ENCODE data around the gene FNDC3B.

Gene FNDC3B

DNA sequence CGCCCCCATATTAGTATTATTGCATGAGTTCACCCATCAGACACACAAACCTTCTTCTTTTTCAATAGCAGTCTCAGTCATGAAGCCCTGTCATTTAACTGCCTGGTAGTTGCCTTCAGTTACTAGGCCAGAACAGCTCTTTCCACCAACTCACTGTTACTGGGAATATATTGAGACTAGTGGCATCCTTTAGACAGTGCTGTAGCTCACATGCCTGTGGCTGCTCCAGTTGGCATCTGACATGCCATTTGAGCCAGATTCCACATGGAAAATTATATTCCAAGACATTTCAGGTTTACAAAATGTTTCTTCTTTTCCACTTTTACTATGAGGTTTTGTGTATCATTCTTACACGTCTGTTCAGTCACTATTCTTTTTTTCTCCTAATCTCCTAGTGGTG is 262.8 kb downstream of the FNDC3B start:
- TF ChIP-seq TAF1 (IDR thresholded peaks at IDR 0.05; ENCODE audit: borderline replicate concordance, insufficient read depth, low read length) (no peak), POLR2AphosphoS5 (IDR thresholded peaks at IDR 0.05; ENCODE audit: low read depth, low read length) (no peak), FOXP2 (optimal IDR thresholded peaks at IDR 0.05; ENCODE audit: borderline replicate concordance, extremely low read depth, extremely low read length, insufficient read depth) (no peak), SIN3A (IDR thresholded peaks at IDR 0.05; ENCODE audit: borderline replicate concordance, insufficient read depth, low read length) (no peak)
- TF ChIP-seq, protein P1, sequence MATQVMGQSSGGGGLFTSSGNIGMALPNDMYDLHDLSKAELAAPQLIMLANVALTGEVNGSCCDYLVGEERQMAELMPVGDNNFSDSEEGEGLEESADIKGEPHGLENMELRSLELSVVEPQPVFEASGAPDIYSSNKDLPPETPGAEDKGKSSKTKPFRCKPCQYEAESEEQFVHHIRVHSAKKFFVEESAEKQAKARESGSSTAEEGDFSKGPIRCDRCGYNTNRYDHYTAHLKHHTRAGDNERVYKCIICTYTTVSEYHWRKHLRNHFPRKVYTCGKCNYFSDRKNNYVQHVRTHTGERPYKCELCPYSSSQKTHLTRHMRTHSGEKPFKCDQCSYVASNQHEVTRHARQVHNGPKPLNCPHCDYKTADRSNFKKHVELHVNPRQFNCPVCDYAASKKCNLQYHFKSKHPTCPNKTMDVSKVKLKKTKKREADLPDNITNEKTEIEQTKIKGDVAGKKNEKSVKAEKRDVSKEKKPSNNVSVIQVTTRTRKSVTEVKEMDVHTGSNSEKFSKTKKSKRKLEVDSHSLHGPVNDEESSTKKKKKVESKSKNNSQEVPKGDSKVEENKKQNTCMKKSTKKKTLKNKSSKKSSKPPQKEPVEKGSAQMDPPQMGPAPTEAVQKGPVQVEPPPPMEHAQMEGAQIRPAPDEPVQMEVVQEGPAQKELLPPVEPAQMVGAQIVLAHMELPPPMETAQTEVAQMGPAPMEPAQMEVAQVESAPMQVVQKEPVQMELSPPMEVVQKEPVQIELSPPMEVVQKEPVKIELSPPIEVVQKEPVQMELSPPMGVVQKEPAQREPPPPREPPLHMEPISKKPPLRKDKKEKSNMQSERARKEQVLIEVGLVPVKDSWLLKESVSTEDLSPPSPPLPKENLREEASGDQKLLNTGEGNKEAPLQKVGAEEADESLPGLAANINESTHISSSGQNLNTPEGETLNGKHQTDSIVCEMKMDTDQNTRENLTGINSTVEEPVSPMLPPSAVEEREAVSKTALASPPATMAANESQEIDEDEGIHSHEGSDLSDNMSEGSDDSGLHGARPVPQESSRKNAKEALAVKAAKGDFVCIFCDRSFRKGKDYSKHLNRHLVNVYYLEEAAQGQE (IDR thresholded peaks at IDR 0.05; ENCODE audit: insufficient read depth in 1 of 2, low read depth in 2 of 2, low read length in 2 of 2), result no peak

DNA sequence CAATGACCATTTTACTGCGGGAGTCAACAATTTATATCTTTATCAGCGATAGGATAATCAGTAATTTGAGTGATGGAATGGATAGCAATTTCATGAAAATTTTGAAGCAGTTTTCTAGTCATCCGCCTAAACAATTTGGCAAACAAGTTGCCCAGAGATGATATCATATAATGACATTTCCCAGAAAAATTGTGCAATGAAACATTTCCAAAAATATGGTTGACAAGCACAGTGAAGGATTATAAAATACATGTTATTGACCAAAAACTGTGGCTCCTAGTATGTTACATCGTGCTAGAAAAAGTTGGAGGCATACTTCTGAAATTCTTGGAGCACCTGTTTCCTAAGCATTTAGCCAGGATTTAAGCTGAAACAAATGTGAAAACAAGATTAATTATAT is 263.8 kb downstream of the FNDC3B start:
- TF ChIP-seq SIN3A (IDR thresholded peaks at IDR 0.05; ENCODE audit: borderline replicate concordance, insufficient read depth, low read length) (no peak), TAF1 (IDR thresholded peaks at IDR 0.05; ENCODE audit: borderline replicate concordance, insufficient read depth, low read length) (no peak), FOXP2 (optimal IDR thresholded peaks at IDR 0.05; ENCODE audit: borderline replicate concordance, extremely low read depth, extremely low read length, insufficient read depth) (no peak), POLR2AphosphoS5 (IDR thresholded peaks at IDR 0.05; ENCODE audit: low read depth, low read length) (no peak)
- TF ChIP-seq, protein P1 (IDR thresholded peaks at IDR 0.05; ENCODE audit: insufficient read depth in 1 of 2, low read depth in 2 of 2, low read length in 2 of 2), result no peak

DNA sequence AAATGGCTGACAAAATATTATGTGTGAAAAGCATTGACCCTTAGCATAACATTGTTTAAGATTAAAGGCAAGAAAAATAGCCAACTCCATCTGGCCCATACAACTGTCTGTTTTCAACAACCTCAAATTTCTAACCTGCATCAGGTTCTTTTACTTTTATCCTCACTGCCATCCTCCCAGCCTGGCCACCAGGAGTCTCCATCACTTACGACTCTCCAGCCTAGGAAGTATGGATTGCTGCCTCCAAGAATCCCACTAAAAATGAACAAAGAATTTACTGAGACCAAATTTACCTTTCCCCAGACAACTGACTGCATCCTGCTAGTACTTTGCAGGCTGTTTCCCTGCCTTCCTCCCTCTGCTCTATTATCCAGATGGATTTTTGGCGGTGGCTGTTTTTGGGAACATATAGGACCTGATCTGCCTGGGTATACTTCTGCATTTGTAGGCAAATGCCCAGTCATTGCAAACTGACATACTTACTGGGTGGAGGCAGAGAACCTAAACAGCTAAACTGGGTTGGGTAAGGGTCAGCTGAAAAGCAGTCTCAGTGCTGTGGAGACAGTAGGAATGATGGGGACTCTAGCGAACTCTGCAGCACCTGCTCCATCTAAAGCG is 264.7 kb downstream of the FNDC3B start:
- TF ChIP-seq POLR2AphosphoS5 (IDR thresholded peaks at IDR 0.05; ENCODE audit: low read depth, low read length) (no peak), SIN3A (IDR thresholded peaks at IDR 0.05; ENCODE audit: borderline replicate concordance, insufficient read depth, low read length) (no peak), FOXP2 (optimal IDR thresholded peaks at IDR 0.05; ENCODE audit: borderline replicate concordance, extremely low read depth, extremely low read length, insufficient read depth) (no peak), TAF1 (IDR thresholded peaks at IDR 0.05; ENCODE audit: borderline replicate concordance, insufficient read depth, low read length) (no peak)
- TF ChIP-seq, protein P1 (IDR thresholded peaks at IDR 0.05; ENCODE audit: insufficient read depth in 1 of 2, low read depth in 2 of 2, low read length in 2 of 2), result no peak

DNA sequence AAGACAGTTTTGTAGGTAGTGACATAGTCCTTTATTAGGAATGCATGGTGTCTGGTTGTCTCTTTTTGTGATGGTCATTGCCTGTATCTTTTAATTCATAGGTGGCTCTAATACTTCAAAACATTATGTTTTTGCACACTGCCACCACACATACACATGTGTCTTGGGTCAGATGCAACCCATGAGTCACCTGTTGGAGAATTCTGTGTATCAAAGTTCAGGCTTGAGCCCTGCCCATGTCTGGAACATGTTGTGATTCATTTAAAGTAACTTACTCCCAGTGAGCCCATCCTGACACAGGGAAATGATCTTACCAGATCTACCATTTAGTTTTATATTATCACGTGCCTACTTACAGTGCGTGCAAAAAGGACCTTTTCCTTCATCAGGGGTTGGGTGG is 266.2 kb downstream of the FNDC3B start:
- TF ChIP-seq SIN3A (IDR thresholded peaks at IDR 0.05; ENCODE audit: borderline replicate concordance, insufficient read depth, low read length), result no peak
- TF ChIP-seq FOXP2 (optimal IDR thresholded peaks at IDR 0.05; ENCODE audit: borderline replicate concordance, extremely low read depth, extremely low read length, insufficient read depth), result no peak
- TF ChIP-seq POLR2AphosphoS5 (IDR thresholded peaks at IDR 0.05; ENCODE audit: low read depth, low read length), result no peak
- no peak for TF ChIP-seq TAF1 (IDR thresholded peaks at IDR 0.05; ENCODE audit: borderline replicate concordance, insufficient read depth, low read length)
- TF ChIP-seq, protein P1 (IDR thresholded peaks at IDR 0.05; ENCODE audit: insufficient read depth in 1 of 2, low read depth in 2 of 2, low read length in 2 of 2), result no peak

Measured in PFSK-1 (cell line).